Mesenchymal stem cell (in vitro differentiated cells and primary cell): ENCODE data around the gene ADGRA3.

Experiments used
- DNase-seq: peaks from one replicate; pipeline ENCODE4 v3.0.0-alpha.2; 2013
- H2AFZ ChIP-seq: one replicate; pipeline ENCODE4 v1.6.1; 2013; ENCODE audit warnings: low read depth, mild to moderate bottlenecking, control low read depth, inconsistent platforms, low read length, moderate library complexity
- H2AK5ac ChIP-seq: 2 replicates; pipeline ENCODE4 v1.6.1; 2013; ENCODE audit warnings: low read length, moderate library complexity, mild to moderate bottlenecking, inconsistent platforms; ENCODE audit not compliant: severe bottlenecking
- H2BK120ac ChIP-seq: one replicate; pipeline ENCODE4 v1.6.1; 2013; ENCODE audit warnings: low read depth, mild to moderate bottlenecking, inconsistent platforms, low read length, moderate library complexity
- H2BK12ac ChIP-seq, 2 experiments: one replicate each; pipeline ENCODE4 v1.6.1; 2013; ENCODE audit warnings: inconsistent platforms in 2 of 2, low read length in 2 of 2, mild to moderate bottlenecking in 2 of 2, moderate library complexity in 2 of 2, control low read depth in 1 of 2
- H2BK15ac ChIP-seq: one replicate; pipeline ENCODE4 v1.6.1; 2013; ENCODE audit warnings: mild to moderate bottlenecking, low read depth, inconsistent platforms; ENCODE audit not compliant: poor library complexity, severe bottlenecking
- H2BK5ac ChIP-seq: 2 replicates; pipeline ENCODE4 v1.6.1; 2013; ENCODE audit warnings: low read depth, mild to moderate bottlenecking, low read length, control low read depth, inconsistent platforms; ENCODE audit not compliant: poor library complexity, severe bottlenecking
- H3K14ac ChIP-seq, 2 experiments: one replicate each; pipeline ENCODE4 v1.6.1; 2013; ENCODE audit warnings: inconsistent platforms in 2 of 2, low read length in 2 of 2, control low read depth in 1 of 2, mild to moderate bottlenecking in 1 of 2, moderate library complexity in 1 of 2
- H3K18ac ChIP-seq, 2 experiments: one replicate each; pipeline ENCODE4 v1.6.1; 2013; ENCODE audit warnings: inconsistent platforms in 2 of 2, low read length in 2 of 2, control low read depth in 1 of 2, low read depth in 1 of 2, mild to moderate bottlenecking in 1 of 2
- H3K23ac ChIP-seq, 2 experiments: one replicate each; pipeline ENCODE4 v1.6.1; 2013; ENCODE audit warnings: inconsistent platforms in 2 of 2, low read length in 2 of 2, mild to moderate bottlenecking in 2 of 2, moderate library complexity in 2 of 2, control low read depth in 1 of 2
- H3K27ac ChIP-seq: 2 replicates; pipeline ENCODE4 v1.5.1; 2013; ENCODE audit warnings: mild to moderate bottlenecking, moderate library complexity, low read length, control low read depth, inconsistent platforms; ENCODE audit not compliant: poor library complexity, severe bottlenecking
- H3K27me3 ChIP-seq, 2 experiments: 2 replicates each; pipeline versions ENCODE4 v1.6.1 to v1.7.0; 2013; ENCODE audit warnings: low read length in 2 of 2, mild to moderate bottlenecking in 2 of 2, moderate library complexity in 2 of 2, control low read depth in 1 of 2, inconsistent platforms in 1 of 2; ENCODE audit not compliant: control insufficient read depth in 1 of 2, insufficient read depth in 1 of 2
- H3K36me3 ChIP-seq, 2 experiments: 2 replicates each; pipeline versions ENCODE4 v1.6.1 to v1.7.0; 2013; ENCODE audit warnings: low read length in 2 of 2, control low read depth in 1 of 2, inconsistent platforms in 1 of 2, low read depth in 1 of 2, mild to moderate bottlenecking in 1 of 2; ENCODE audit not compliant: insufficient read depth in 2 of 2, control insufficient read depth in 1 of 2
- H3K4ac ChIP-seq, 2 experiments: one replicate each; pipeline ENCODE4 v1.6.1; 2013; ENCODE audit warnings: inconsistent platforms in 2 of 2, low read length in 2 of 2, mild to moderate bottlenecking in 2 of 2, moderate library complexity in 2 of 2, control low read depth in 1 of 2, low read depth in 1 of 2
- H3K4me1 ChIP-seq: 2 replicates; pipeline ENCODE4 v1.6.1; 2013; ENCODE audit warnings: low read depth, low read length, control low read depth; ENCODE audit not compliant: control insufficient read depth, insufficient read depth
- H3K4me2 ChIP-seq: 2 replicates; pipeline ENCODE4 v1.6.1; 2013; ENCODE audit warnings: low read length, mild to moderate bottlenecking, inconsistent platforms; ENCODE audit not compliant: poor library complexity, severe bottlenecking
- H3K4me3 ChIP-seq, 2 experiments: 2 replicates each; pipeline versions ENCODE4 v1.5.1 to v1.7.0; 2013; ENCODE audit warnings: low read length in 2 of 2, mild to moderate bottlenecking in 2 of 2, control low read depth in 1 of 2, low read depth in 1 of 2; ENCODE audit not compliant: insufficient read depth in 1 of 2
- H3K79me1 ChIP-seq: replicated peaks from 2 replicates; pipeline ENCODE4 v1.6.1; 2013; ENCODE audit warnings: mild to moderate bottlenecking, control low read depth, low read length, inconsistent platforms; ENCODE audit not compliant: poor library complexity, severe bottlenecking
- H3K9ac ChIP-seq: 2 replicates; pipeline ENCODE4 v1.7.0; 2013; ENCODE audit warnings: mild to moderate bottlenecking, low read length, moderate library complexity
- H3K9me3 ChIP-seq: 2 replicates; pipeline ENCODE4 v1.7.0; 2013; ENCODE audit warnings: mild to moderate bottlenecking, low read length; ENCODE audit not compliant: control insufficient read depth
- H4K8ac ChIP-seq: one replicate; pipeline ENCODE4 v1.6.1; 2013; ENCODE audit warnings: inconsistent platforms, mild to moderate bottlenecking, low read length, moderate library complexity
- H4K91ac ChIP-seq: one replicate; pipeline ENCODE4 v1.6.1; 2013; ENCODE audit warnings: mild to moderate bottlenecking, low read length, inconsistent platforms
- WGBS: methylation state at CpG from one replicate; pipeline ENCODE4 v1.1.7; 2013; ENCODE audit warnings: mixed read lengths; 5-methylcytosine and 5-hydroxymethylcytosine counted together

The ADGRA3 gene

DNA sequence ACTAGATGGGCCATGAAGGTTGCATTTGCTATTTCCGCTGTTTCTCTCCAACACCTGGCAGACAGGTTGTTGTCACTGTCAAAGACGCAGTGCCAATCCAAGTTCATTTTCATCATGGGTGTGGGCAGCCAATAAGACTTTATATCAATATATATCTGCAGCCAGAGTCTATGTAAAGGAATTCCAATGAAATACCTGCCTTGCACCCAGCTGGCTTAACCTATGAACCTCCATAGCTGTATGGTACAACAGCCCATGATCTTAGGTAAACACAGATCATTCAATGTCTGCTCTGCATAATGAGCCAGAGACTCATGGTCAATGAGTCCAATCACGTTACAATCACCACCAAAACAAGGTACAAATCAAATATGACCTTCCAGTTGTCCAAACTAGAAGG lies 37.7 kb upstream of the ADGRA3 start:
- Histone ChIP-seq H3K9ac (no peak overlapping the region), H3K18ac (no peak overlapping the region), H2BK5ac (no peak overlapping the region), H3K79me1 (no peaks in the 10 kb centered on the region), H3K4me2 (no peak overlapping the region), H3K4me1 (no peaks in the 10 kb centered on the region), H4K91ac (no peak overlapping the region), H2AK5ac (no peak overlapping the region), H3K14ac (no peak overlapping the region), H2BK120ac (no peak overlapping the region), H3K23ac (no peak overlapping the region), H3K9me3 (peaks cover 3% of the 10 kb centered on the region), H3K27me3 (no peaks in the 10 kb centered on the region), H3K4ac (no peak overlapping the region), H2BK12ac (no peak overlapping the region), H4K8ac (no peak overlapping the region), H3K36me3 (no peaks in the 10 kb centered on the region), H3K4me3 (no peak overlapping the region), H2AFZ (no peak overlapping the region), H3K27ac (no peak overlapping the region), H2BK15ac (no peak overlapping the region)
- no peak for DNase-seq
- WGBS: 86% methylated on average over 3 of the region's 3 CpGs

DNA sequence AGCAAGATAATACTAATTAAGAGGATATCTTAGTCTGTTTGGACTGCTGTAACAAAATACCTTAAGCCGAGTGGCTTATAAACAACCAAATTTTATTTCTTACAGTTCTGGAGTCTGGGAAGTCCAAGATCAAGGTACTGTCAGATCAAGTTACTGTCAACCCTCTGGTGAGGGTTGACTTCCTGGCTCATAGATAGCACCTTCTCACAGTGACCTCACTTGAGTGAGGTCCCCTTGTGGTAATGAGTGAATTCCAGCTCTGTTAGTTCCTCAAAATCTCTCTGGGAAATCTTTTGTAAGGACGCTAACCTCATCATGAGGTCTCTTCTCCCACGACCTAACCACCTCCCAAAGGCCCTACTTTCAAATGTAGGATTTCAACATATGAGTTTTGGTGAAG lies 36.9 kb upstream of the ADGRA3 start:
- H2BK5ac ChIP-seq: no peak overlapping the region
- no peaks in the 10 kb centered on the region for H3K36me3 ChIP-seq
- H3K9ac ChIP-seq: no peak overlapping the region
- H3K79me1 ChIP-seq: no peaks in the 10 kb centered on the region
- no peak overlapping the region for H2BK15ac ChIP-seq
- no peak overlapping the region for H2AK5ac ChIP-seq
- no peak overlapping the region for H4K8ac ChIP-seq
- DNase-seq: peak; percentile 7
- no peak overlapping the region for H3K4ac ChIP-seq
- no peak overlapping the region for H3K18ac ChIP-seq
- H3K4me2 ChIP-seq: no peak overlapping the region
- H2BK120ac ChIP-seq: no peak overlapping the region
- no peaks in the 10 kb centered on the region for H3K9me3 ChIP-seq
- H3K14ac ChIP-seq: no peak overlapping the region
- H2BK12ac ChIP-seq: no peak overlapping the region
- H3K23ac ChIP-seq: no peak overlapping the region
- H4K91ac ChIP-seq: no peak overlapping the region
- H3K4me1 ChIP-seq: no peaks in the 10 kb centered on the region
- no peak overlapping the region for H3K4me3 ChIP-seq
- 100% methylated on average over 1 of the region's 3 CpGs for WGBS
- H3K27me3 ChIP-seq: no peaks in the 10 kb centered on the region
- H3K27ac ChIP-seq: no peak overlapping the region
- no peak overlapping the region for H2AFZ ChIP-seq

DNA sequence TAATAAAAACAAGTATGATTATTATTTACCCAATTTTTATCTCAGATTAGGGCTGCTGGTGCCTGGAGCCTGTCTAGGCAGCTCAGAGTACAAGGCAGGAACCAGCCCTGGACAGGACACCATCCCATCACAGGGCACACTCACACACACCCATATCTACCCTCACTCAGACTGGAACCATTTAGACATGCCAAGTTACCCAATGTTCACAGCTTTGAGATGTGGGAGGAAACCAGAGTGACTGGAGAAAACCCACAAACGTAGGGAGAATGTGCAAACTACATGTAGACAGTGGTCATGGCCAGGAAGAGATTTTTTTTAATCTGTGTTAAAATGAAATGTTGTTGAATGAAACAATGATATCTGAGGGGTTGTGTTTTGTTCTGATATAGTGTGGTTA lies 35.7 kb upstream of the ADGRA3 start:
- H2BK5ac ChIP-seq: no peak overlapping the region
- H2BK12ac ChIP-seq: no peak overlapping the region
- no peak overlapping the region for H3K4ac ChIP-seq
- no peaks in the 10 kb centered on the region for H3K9me3 ChIP-seq
- 54% methylated on average over 1 of the region's 1 CpG for WGBS
- H3K27ac ChIP-seq: no peak overlapping the region
- H3K27me3 ChIP-seq: no peaks in the 10 kb centered on the region
- H2BK15ac ChIP-seq: no peak overlapping the region
- no peak overlapping the region for H3K4me3 ChIP-seq
- no peaks in the 10 kb centered on the region for H3K79me1 ChIP-seq
- H2BK120ac ChIP-seq: no peak overlapping the region
- no peak overlapping the region for H4K8ac ChIP-seq
- H3K4me1 ChIP-seq: no peaks in the 10 kb centered on the region
- H2AK5ac ChIP-seq: no peak overlapping the region
- no peak overlapping the region for H3K9ac ChIP-seq
- no peak overlapping the region for H3K4me2 ChIP-seq
- H4K91ac ChIP-seq: no peak overlapping the region
- H2AFZ ChIP-seq: no peak overlapping the region
- no peak for DNase-seq
- H3K23ac ChIP-seq: no peak overlapping the region
- no peaks in the 10 kb centered on the region for H3K36me3 ChIP-seq
- no peak overlapping the region for H3K18ac ChIP-seq
- peak overlapping the region in 1 of 2 experiments; percentile 28 for H3K14ac ChIP-seq

DNA sequence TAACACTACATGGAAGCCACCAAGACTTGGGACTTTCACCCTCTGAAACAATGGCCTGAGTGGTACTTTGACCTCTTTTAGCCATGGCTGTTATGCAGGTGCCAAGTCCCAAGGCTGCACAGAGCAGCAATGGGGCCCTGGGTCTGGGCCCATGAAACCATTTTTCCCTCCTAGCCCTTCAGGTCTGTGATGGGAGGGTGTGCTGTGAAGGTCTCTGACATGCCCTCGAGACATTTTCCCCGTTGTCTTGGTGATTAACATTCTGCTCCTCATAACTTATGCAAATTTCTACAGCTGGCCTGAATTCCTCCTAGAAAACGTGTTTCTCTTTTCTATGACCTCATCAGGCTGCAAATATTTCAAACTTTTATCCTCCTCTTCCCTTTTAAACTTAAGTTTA lies 30.4 kb upstream of the ADGRA3 start:
- no peak overlapping the region for H4K91ac ChIP-seq

More for the DNA sequence above, 30.4 kb upstream of the ADGRA3 start:
- Histone ChIP-seq H3K79me1 (no peaks in the 10 kb centered on the region), H3K4me1 (no peaks in the 10 kb centered on the region), H3K4me2 (no peak overlapping the region), H3K9ac (no peak overlapping the region), H3K9me3 (peaks cover 4% of the 10 kb centered on the region), H2BK15ac (no peak overlapping the region), H3K14ac (no peak overlapping the region), H3K4me3 (no peak overlapping the region), H2BK12ac (no peak overlapping the region), H3K23ac (no peak overlapping the region), H2AFZ (no peak overlapping the region), H3K18ac (no peak overlapping the region), H2BK120ac (no peak overlapping the region), H3K36me3 (no peaks in the 10 kb centered on the region), H3K4ac (no peak overlapping the region), H3K27ac (no peak overlapping the region), H4K8ac (no peak overlapping the region), H2AK5ac (no peak overlapping the region), H2BK5ac (no peak overlapping the region), H3K27me3 (no peaks in the 10 kb centered on the region)
- no peak for DNase-seq
- 43% methylated on average over 3 of the region's 3 CpGs for WGBS
